Panc1 (cell line): Measurements from ENCODE around the gene KLHL9. TPM values are rescaled to one million over a fixed set of nuclear protein-coding genes. Genes with fewer than 3 reads are reported as not detected.

ENCODE experiments used
- ATAC-seq: fragments of 200-7000 bp; cut with Tn5 transposase; 2 replicates; pipeline ENCODE4 v1.9.1; 2020; ENCODE audit warnings: mild to moderate bottlenecking, moderate library complexity
- BruUV-seq: library from RNA; stranded (reverse); fragments of 400-500 nt; replicated peaks from 2 replicates; lab custom pipeline; 2021; lab: Mats Ljungman, UMichigan
- CTCF ChIA-PET: fragments of 300-600 bp; sonication (Branson Sonifier 250); formaldehyde crosslinking; loops from one replicate; lab custom pipeline; 2022; ENCODE audit warnings: antibody characterized with exemption; lab: Charles Lee
- POLR2A ChIA-PET: fragments of 300-600 bp; sonication (Branson Sonifier 250); formaldehyde crosslinking; loops from one replicate; lab custom pipeline; 2022; ENCODE audit warnings: antibody characterized with exemption; lab: Charles Lee
- DNase-seq: peaks from one replicate; pipeline ENCODE4 v3.0.0-alpha.2; 2010; ENCODE audit warnings: low read depth, low spot score
- H3K27ac ChIP-seq: 2 replicates; pipeline ENCODE4 v1.5.1; 2011; ENCODE audit warnings: mild to moderate bottlenecking, low read length, inconsistent platforms
- H3K27me3 ChIP-seq: fragments of 200-500 bp; sonication (Bioruptor generic); 2 replicates; pipeline ENCODE4 v1.6.0; 2014; ENCODE audit warnings: low read length, inconsistent platforms; ENCODE audit not compliant: control insufficient read depth, insufficient read depth
- H3K36me3 ChIP-seq: fragments of 200-500 bp; sonication (Bioruptor generic); 2 replicates; pipeline ENCODE4 v1.5.1; 2014; ENCODE audit warnings: inconsistent platforms, mild to moderate bottlenecking, low read length, moderate library complexity; ENCODE audit not compliant: control insufficient read depth, insufficient read depth
- H3K4me1 ChIP-seq: 2 replicates; pipeline ENCODE4 v1.5.1; 2011; ENCODE audit warnings: inconsistent platforms, mild to moderate bottlenecking, low read length, moderate library complexity; ENCODE audit not compliant: control insufficient read depth, insufficient read depth
- H3K4me3 ChIP-seq, 2 experiments: 2 replicates each; pipeline ENCODE4 v1.5.1; 2011 to 2012; ENCODE audit warnings: low read depth in 2 of 2, low read length in 2 of 2, mild to moderate bottlenecking in 2 of 2, inconsistent platforms in 1 of 2, moderate library complexity in 1 of 2
- H3K9me3 ChIP-seq: fragments of 200-500 bp; sonication (Bioruptor generic); 2 replicates; pipeline ENCODE4 v1.5.1; 2014; ENCODE audit warnings: low read depth, mild to moderate bottlenecking, inconsistent platforms, low read length, moderate library complexity; ENCODE audit not compliant: control insufficient read depth, insufficient read depth
- CTCF ChIP-seq: fragments of 450-650 bp; IDR thresholded peaks from 2 replicates; pipeline ENCODE4 v1.5.1; 2017; ENCODE audit warnings: mild to moderate bottlenecking
- POLR2AphosphoS5 ChIP-seq: IDR thresholded peaks from 2 replicates; pipeline ENCODE4 v1.6.1; 2012; ENCODE audit warnings: mild to moderate bottlenecking, low read depth, low read length, moderate library complexity
- REST ChIP-seq, 2 experiments: IDR thresholded peaks; 2 replicates each; pipeline ENCODE4 v1.6.1; 2011 to 2012; ENCODE audit warnings: low read depth in 2 of 2, control low read depth in 1 of 2, low read length in 1 of 2, mild to moderate bottlenecking in 1 of 2, moderate library complexity in 1 of 2; ENCODE audit not compliant: insufficient read depth in 1 of 2
- SIN3A ChIP-seq: IDR thresholded peaks from 2 replicates; pipeline ENCODE4 v1.6.1; 2012; ENCODE audit warnings: low read depth, mild to moderate bottlenecking, low read length, moderate library complexity, borderline replicate concordance; ENCODE audit not compliant: insufficient read depth
- TCF7L2 ChIP-seq: IDR thresholded peaks from 2 replicates; pipeline ENCODE4 v1.6.1; 2011; ENCODE audit warnings: mild to moderate bottlenecking, low read depth, low read length, inconsistent platforms
- in situ Hi-C: cut with HindIII; loops from 2 replicates; pipeline ENCODE4 v1.10.0; 2016; ENCODE audit warnings: low sequenced_read_pairs, low pct_unique_long_range_greater_than_20kb
- intact Hi-C: fragments of 100-400 bp; cut with micrococcal nuclease; formaldehyde crosslinking; loops from one replicate; pipeline ENCODE4 v1.10.0; 2022; ENCODE audit not compliant: unreplicated experiment
- total RNA-seq: library from RNA; stranded (reverse); gene quantifications from one replicate; pipeline ENCODE4 v1.2.1, GENCODE V29; 2021; ENCODE audit not compliant: unreplicated experiment

Gene KLHL9
- total RNA-seq, 1 experiment from 2014 or later = 7.4 TPM

- no peak overlapping the region for H3K27ac ChIP-seq
- intact Hi-C loops (no loop called here), in situ Hi-C loops (no loop called here)
- H3K27me3 ChIP-seq = no peaks in the 10 kb centered on the region
- no peaks in the 10 kb centered on the region for H3K9me3 ChIP-seq
- no TSS peak for BruUV-seq
- TF ChIP-seq CTCF = no peak
- TF ChIP-seq SIN3A = no peak
- no peak for TF ChIP-seq POLR2AphosphoS5
- TF ChIP-seq REST (IDR thresholded peaks at IDR 0.05; ENCODE audit: insufficient read depth in 1 of 2, low read depth in 2 of 2, low read length in 1 of 2) = no peak
- TF ChIP-seq TCF7L2 = no peak
- ATAC-seq = no peak
- ChIA-PET POLR2A (no interaction called here), CTCF (no interaction called here)
- no peaks in the 10 kb centered on the region for H3K4me1 ChIP-seq
- DNase-seq = no peak
- no peaks in the 10 kb centered on the region for H3K36me3 ChIP-seq
- H3K4me3 ChIP-seq = no peak overlapping the region
These were observed 39.2 kb downstream of the KLHL9 start for GRCh38 chr9:21295992-21296391.

- no peak overlapping the region for H3K27ac ChIP-seq
- H3K4me3 ChIP-seq = no peak overlapping the region
- no peaks in the 10 kb centered on the region for H3K4me1 ChIP-seq
- H3K9me3 ChIP-seq = no peaks in the 10 kb centered on the region
- no TSS peak for BruUV-seq
- TF ChIP-seq SIN3A (no peak), CTCF (no peak)
- ChIA-PET CTCF (no interaction called here), POLR2A (no interaction called here)
- DNase-seq (no peak), ATAC-seq (no peak)
- no peaks in the 10 kb centered on the region for H3K36me3 ChIP-seq
- in situ Hi-C loops (no loop called here), intact Hi-C loops (no loop called here)
- no peaks in the 10 kb centered on the region for H3K27me3 ChIP-seq
These were observed 40.2 kb downstream of the KLHL9 start for GRCh38 chr9:21294904-21295538.
